ENCODE data around the gene PLA2G1B.

The PLA2G1B gene

DNA sequence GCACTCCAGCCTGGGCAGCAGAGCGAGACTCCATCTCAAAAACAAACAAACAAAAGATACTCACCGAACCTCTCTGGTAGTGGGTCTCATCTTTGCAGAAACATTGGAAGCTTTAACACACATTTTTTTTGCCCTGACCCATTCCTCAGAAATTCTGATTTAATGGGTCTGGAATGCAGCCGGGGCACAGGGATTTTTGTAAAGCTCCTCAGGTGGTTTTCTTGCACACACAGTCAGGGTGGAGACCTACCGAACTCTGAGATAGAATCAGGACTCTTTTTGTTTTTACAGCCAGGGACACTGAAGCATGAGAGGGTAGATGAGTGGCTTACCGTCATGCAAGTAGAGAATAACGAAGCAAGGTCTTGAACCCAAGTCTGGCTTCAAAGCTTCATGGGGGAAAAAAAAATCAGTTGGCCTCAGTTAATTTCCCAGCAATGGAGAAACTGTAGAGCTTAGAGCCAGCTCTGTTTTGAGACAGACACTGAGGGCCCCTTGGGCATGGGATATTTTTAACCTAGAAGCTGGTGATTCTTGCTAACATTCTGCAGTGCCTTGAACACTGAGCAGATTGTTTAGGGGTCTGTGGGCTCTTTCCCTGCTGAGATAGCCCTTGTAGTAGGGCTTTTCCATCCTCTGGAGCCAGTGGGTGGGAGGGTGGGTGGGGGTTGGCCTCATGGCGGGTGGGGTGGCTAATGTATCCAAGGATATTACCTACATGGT, 40.6 kb downstream of the PLA2G1B start:
- no peaks in the 10 kb centered on the region for H3K36me3 ChIP-seq (ENCODE audit: insufficient read depth, low read length)

DNA sequence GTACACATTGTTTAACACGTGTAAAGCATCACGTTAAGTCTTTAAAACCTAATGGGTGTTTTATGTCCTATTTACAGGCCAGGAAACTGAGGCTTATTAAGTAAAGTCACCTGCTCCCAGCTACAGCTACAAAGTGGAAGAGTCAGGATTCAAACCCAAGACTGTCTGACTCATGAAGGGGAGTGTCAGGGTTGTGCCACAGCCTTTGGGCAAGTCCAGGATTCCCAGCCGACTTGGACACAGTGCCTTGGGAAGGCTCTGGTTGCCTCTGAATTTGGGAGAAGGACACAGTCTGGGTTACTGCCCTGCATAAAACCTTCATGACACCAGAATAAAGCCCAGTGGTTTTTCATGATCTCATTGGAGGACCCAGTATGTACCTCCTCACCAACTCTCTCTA, 43.2 kb downstream of the PLA2G1B start:
- no peaks in the 10 kb centered on the region for H3K4me1 ChIP-seq (ENCODE audit: insufficient read depth, low read length)
- H3K27ac ChIP-seq (ENCODE audit: low read depth, low read length), result no peak overlapping the region
- no peaks in the 10 kb centered on the region for H3K9me3 ChIP-seq (ENCODE audit: low read length)
- no peak overlapping the region for H3K9ac ChIP-seq (ENCODE audit: low read length)
- H3K4me3 ChIP-seq (ENCODE audit: low read depth in 1 of 2, low read length in 2 of 2), result no peak overlapping the region
- H3K27me3 ChIP-seq (ENCODE audit: control insufficient read depth in 1 of 2, insufficient read depth in 2 of 2, low read length in 2 of 2), result no peaks in the 10 kb centered on the region
- no peaks in the 10 kb centered on the region for H3K36me3 ChIP-seq (ENCODE audit: insufficient read depth, low read length)

More for the DNA sequence above, 40.6 kb downstream of the PLA2G1B start:
- Histone ChIP-seq H3K27ac (ENCODE audit: low read depth, low read length) (no peak overlapping the region), H3K9ac (ENCODE audit: low read length) (no peak overlapping the region), H3K4me3 (ENCODE audit: low read depth in 1 of 2, low read length in 2 of 2) (no peak overlapping the region), H3K4me1 (ENCODE audit: insufficient read depth, low read length) (no peaks in the 10 kb centered on the region), H3K9me3 (ENCODE audit: low read length) (no peaks in the 10 kb centered on the region), H3K27me3 (ENCODE audit: control insufficient read depth in 1 of 2, insufficient read depth in 2 of 2, low read length in 2 of 2) (no peaks in the 10 kb centered on the region)

DNA sequence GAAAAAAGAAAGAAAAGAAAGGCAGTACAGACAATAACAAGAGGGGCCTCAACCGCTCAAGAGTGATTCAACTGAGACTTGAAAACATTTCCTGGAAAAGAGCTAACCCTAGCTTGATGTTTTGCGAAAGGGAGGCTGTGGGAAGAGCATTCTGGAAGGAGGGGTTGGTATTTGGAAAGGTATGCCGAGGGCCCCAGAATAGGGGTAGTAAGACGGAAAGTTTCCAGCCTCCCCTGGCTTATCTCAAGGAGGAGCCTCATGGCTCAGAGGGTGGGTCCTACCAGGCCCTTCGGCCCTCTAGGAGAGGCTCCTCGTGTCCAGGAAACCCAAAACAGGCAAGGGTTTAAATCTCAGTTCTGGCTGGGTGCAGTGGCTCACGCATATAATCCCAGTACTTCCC, 44.3 kb downstream of the PLA2G1B start:
- H3K4me1 ChIP-seq (ENCODE audit: insufficient read depth, low read length), result no peaks in the 10 kb centered on the region
- H3K4me3 ChIP-seq (ENCODE audit: low read depth in 1 of 2, low read length in 2 of 2), result no peak overlapping the region
- H3K36me3 ChIP-seq (ENCODE audit: insufficient read depth, low read length), result no peaks in the 10 kb centered on the region
- no peaks in the 10 kb centered on the region for H3K27me3 ChIP-seq (ENCODE audit: control insufficient read depth in 1 of 2, insufficient read depth in 2 of 2, low read length in 2 of 2)
- no peak overlapping the region for H3K9ac ChIP-seq (ENCODE audit: low read length)
- no peak overlapping the region for H3K27ac ChIP-seq (ENCODE audit: low read depth, low read length)
- H3K9me3 ChIP-seq (ENCODE audit: low read length), result no peaks in the 10 kb centered on the region

- no peaks in the 10 kb centered on the region for H3K27me3 ChIP-seq (ENCODE audit: control insufficient read depth in 1 of 2, insufficient read depth in 2 of 2, low read length in 2 of 2)
- H3K9ac ChIP-seq (ENCODE audit: low read length), result no peak overlapping the region
- H3K4me3 ChIP-seq (ENCODE audit: low read depth in 1 of 2, low read length in 2 of 2), result no peak overlapping the region
- H3K9me3 ChIP-seq (ENCODE audit: low read length), result no peaks in the 10 kb centered on the region
- H3K4me1 ChIP-seq (ENCODE audit: insufficient read depth, low read length), result no peaks in the 10 kb centered on the region
- no peaks in the 10 kb centered on the region for H3K36me3 ChIP-seq (ENCODE audit: insufficient read depth, low read length)
- no peak overlapping the region for H3K27ac ChIP-seq (ENCODE audit: low read depth, low read length)
Measured at GRCh38 chr12:120278137-120279069, 49.2 kb downstream of the PLA2G1B start.

- Histone ChIP-seq H3K27ac (ENCODE audit: low read depth, low read length) (no peak overlapping the region), H3K9me3 (ENCODE audit: low read length) (no peaks in the 10 kb centered on the region), H3K36me3 (ENCODE audit: insufficient read depth, low read length) (no peaks in the 10 kb centered on the region), H3K9ac (ENCODE audit: low read length) (no peak overlapping the region), H3K4me1 (ENCODE audit: insufficient read depth, low read length) (no peaks in the 10 kb centered on the region), H3K4me3 (ENCODE audit: low read depth in 1 of 2, low read length in 2 of 2) (no peak overlapping the region), H3K27me3 (ENCODE audit: control insufficient read depth in 1 of 2, insufficient read depth in 2 of 2, low read length in 2 of 2) (no peaks in the 10 kb centered on the region)
Measured at GRCh38 chr12:120276734-120277133, 50.8 kb downstream of the PLA2G1B start.
